HUES64 (cell line): Measurements from ENCODE around the gene FMO3.

Source experiments
- H3K27ac ChIP-seq: 2 replicates; pipeline ENCODE4 v1.7.0; 2013; ENCODE audit warnings: low read depth, low read length, inconsistent platforms
- H3K27me3 ChIP-seq: 2 replicates; pipeline ENCODE4 v1.6.1; 2013; ENCODE audit warnings: mild to moderate bottlenecking, low read length; ENCODE audit not compliant: insufficient read depth
- H3K36me3 ChIP-seq: 2 replicates; pipeline ENCODE4 v1.6.1; 2013; ENCODE audit warnings: mild to moderate bottlenecking, low read length; ENCODE audit not compliant: insufficient read depth
- H3K4me1 ChIP-seq: 2 replicates; pipeline ENCODE4 v1.6.1; 2013; ENCODE audit warnings: mild to moderate bottlenecking, low read length, moderate library complexity; ENCODE audit not compliant: insufficient read depth
- H3K4me3 ChIP-seq: 2 replicates; pipeline ENCODE4 v1.5.1; 2013; ENCODE audit warnings: mild to moderate bottlenecking, low read length, moderate library complexity
- H3K9ac ChIP-seq: 2 replicates; pipeline ENCODE4 v1.6.1; 2013; ENCODE audit warnings: mild to moderate bottlenecking, low read depth, low read length
- H3K9me3 ChIP-seq: 2 replicates; pipeline ENCODE4 v1.6.1; 2013; ENCODE audit warnings: low read depth, low read length; ENCODE audit not compliant: insufficient read depth
- WGBS: fragments of 150-250, 120-280 bp; methylation state at CpG from one replicate; pipeline ENCODE4 v1.1.7; 2013; ENCODE audit warnings: missing lambda C conversion rate; 5-methylcytosine and 5-hydroxymethylcytosine counted together

Gene FMO3

GRCh38 chr1:171084091-171084490, 6.6 kb upstream of the FMO3 start:
- Histone ChIP-seq H3K27me3 (no peaks in the 10 kb centered on the region), H3K4me3 (no peak overlapping the region), H3K36me3 (no peaks in the 10 kb centered on the region), H3K9me3 (no peaks in the 10 kb centered on the region), H3K27ac (no peak overlapping the region), H3K9ac (no peak overlapping the region), H3K4me1 (no peaks in the 10 kb centered on the region)

DNA sequence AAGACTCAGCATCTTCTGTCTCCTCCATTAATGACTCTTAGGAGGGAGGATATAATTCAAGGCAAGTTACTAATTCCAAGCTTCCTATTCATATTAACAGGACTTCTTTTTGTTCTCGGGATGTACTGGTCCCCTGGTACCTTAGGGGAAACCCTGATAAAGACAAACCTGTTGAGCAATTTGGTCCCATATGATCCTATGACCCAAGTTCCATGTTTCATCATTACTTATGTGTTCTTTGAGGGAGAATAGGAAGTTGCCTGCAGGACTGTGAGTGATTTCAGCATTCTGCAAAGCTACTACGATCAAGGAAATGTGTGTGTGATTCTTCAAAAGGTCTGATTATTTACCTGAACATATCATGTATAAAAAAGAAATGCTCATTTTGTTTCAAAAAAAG, 5.8 kb upstream of the FMO3 start:
- Histone ChIP-seq H3K36me3 (no peaks in the 10 kb centered on the region), H3K9me3 (no peaks in the 10 kb centered on the region), H3K27ac (no peak overlapping the region), H3K27me3 (no peaks in the 10 kb centered on the region), H3K4me1 (no peaks in the 10 kb centered on the region), H3K4me3 (no peak overlapping the region), H3K9ac (no peak overlapping the region)
- WGBS: 96% methylated on average over 2 of the region's 2 CpGs

- Histone ChIP-seq H3K27ac (no peak overlapping the region), H3K9me3 (no peaks in the 10 kb centered on the region), H3K27me3 (no peaks in the 10 kb centered on the region), H3K9ac (no peak overlapping the region), H3K4me1 (no peaks in the 10 kb centered on the region), H3K36me3 (no peaks in the 10 kb centered on the region), H3K4me3 (no peak overlapping the region)
Observed at GRCh38 chr1:171087896-171088295, 2.8 kb upstream of the FMO3 start.

DNA sequence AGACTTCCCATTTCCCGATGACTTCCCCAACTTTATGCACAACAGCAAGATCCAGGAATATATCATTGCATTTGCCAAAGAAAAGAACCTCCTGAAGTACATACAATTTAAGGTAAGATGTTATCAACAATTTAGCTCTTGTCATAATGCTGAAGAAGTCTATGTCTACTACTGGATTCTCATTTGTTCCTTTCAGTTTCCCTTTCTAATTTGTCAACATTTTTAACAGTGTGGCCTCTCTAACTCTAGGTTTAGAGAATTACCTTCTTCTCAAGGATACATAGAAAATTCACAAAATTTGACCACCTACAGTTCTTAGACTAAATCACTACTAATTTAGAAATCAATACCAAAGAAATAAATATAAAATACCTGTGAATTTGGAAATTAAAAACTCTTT, 13.2 kb downstream of the FMO3 start:
- H3K27ac ChIP-seq: no peak overlapping the region
- no peaks in the 10 kb centered on the region for H3K9me3 ChIP-seq
- no peaks in the 10 kb centered on the region for H3K36me3 ChIP-seq
- H3K27me3 ChIP-seq: no peaks in the 10 kb centered on the region
- no peak overlapping the region for H3K4me3 ChIP-seq
- no peaks in the 10 kb centered on the region for H3K4me1 ChIP-seq
- H3K9ac ChIP-seq: no peak overlapping the region
- 97% methylated on average over 1 of the region's 1 CpG for WGBS

DNA sequence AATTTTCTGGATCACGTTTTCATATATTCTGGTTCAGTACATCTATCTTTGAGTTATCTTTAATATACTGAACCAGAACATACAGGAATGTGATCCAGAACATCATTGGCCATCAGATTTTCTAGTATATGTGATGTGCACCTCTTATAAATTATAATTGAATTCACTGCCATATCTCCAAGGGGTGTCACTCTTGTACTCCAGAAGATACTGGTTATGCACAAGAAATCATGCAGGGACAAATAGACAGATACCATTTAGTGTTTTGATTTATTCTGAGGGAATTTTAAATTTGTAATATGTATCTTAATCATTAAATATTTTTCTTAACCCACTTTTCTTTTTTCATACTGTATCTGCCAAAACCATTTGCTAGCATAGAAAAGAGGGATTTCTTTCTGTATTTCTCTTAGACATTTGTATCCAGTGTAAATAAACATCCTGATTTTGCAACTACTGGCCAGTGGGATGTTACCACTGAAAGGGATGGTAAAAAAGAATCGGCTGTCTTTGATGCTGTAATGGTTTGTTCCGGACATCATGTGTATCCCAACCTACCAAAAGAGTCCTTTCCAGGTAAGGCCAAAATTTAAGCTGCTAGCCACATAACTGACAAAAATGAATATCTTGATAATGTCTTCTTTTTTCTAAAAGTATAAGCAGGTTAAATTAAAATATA, 16.7 kb downstream of the FMO3 start:
- Histone ChIP-seq H3K36me3 (no peaks in the 10 kb centered on the region), H3K27me3 (no peaks in the 10 kb centered on the region), H3K27ac (no peak overlapping the region), H3K4me3 (no peak overlapping the region), H3K9ac (no peak overlapping the region), H3K9me3 (no peaks in the 10 kb centered on the region), H3K4me1 (no peaks in the 10 kb centered on the region; the same call in 1 of the 2 replicates)
- WGBS: 100% methylated on average over 1 of the region's 3 CpGs

GRCh38 chr1:171107969-171108368, 17.3 kb downstream of the FMO3 start:
- 89% methylated on average over 7 of the region's 8 CpGs for WGBS
- H3K9ac ChIP-seq: no peak overlapping the region
- no peak overlapping the region for H3K27ac ChIP-seq
- H3K27me3 ChIP-seq: no peaks in the 10 kb centered on the region
- H3K36me3 ChIP-seq: no peaks in the 10 kb centered on the region
- H3K9me3 ChIP-seq: no peaks in the 10 kb centered on the region
- H3K4me1 ChIP-seq: no peaks in the 10 kb centered on the region; the same call in 1 of the 2 replicates
- no peak overlapping the region for H3K4me3 ChIP-seq

- 93% methylated on average over 7 of the region's 7 CpGs for WGBS
- Histone ChIP-seq H3K27me3 (no peaks in the 10 kb centered on the region), H3K36me3 (no peaks in the 10 kb centered on the region), H3K9me3 (no peaks in the 10 kb centered on the region), H3K4me1 (no peaks in the 10 kb centered on the region; the same call in 1 of the 2 replicates), H3K27ac (no peak overlapping the region), H3K4me3 (no peak overlapping the region), H3K9ac (no peak overlapping the region)
Observed at GRCh38 chr1:171109966-171110365, 19.3 kb downstream of the FMO3 start.

DNA sequence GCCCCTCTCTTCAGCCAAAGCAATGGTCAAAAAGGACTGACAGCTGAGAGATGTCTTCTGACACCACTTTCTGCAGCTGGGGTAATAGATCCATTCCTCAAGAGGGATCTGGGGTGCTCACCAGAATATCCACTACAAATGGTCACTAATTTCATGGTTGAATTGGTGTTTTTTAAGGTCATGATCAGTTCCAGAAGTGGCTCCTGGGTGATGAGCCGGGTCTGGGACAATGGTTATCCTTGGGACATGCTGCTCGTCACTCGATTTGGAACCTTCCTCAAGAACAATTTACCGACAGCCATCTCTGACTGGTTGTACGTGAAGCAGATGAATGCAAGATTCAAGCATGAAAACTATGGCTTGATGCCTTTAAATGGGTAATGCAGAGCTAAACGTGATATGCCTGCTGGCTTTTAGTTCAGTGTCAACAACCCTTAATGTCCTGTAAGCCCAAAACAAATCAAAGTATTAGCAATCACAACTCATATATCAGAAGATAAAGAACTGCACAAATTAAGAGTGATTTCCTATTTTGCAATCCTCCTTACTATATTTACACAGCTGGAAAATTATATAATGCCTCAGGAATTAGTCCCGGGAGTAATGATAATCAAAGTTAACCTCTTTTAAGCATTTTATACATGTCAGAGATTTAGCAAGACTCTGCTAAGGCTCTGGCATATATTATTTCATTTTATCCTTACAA, 20.1 kb downstream of the FMO3 start:
- H3K36me3 ChIP-seq: no peaks in the 10 kb centered on the region
- no peak overlapping the region for H3K9ac ChIP-seq
- WGBS: 97% methylated on average over 7 of the region's 7 CpGs
- H3K27ac ChIP-seq: no peak overlapping the region
- no peaks in the 10 kb centered on the region; the same call in 1 of the 2 replicates for H3K4me1 ChIP-seq
- H3K27me3 ChIP-seq: no peaks in the 10 kb centered on the region
- no peaks in the 10 kb centered on the region for H3K9me3 ChIP-seq
- H3K4me3 ChIP-seq: no peak overlapping the region

DNA sequence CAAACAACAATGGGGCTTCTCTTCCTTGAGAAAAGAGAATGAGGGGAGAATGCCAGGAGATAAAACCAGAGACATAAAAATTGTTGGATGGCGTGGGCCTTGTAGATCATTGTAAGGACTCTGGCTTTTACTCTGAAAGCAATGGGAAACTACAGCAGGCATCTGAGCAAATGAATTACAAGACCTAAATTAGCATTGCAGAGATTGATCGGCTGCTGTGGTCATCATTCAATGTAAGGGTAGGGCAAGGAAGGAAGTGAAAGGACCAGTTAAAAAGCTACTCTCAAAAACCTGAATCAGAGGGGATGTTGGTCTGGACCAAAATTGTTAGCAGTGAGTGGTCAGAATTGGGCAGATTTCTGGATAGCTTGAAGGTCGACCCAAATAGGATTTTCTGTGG, 21.4 kb downstream of the FMO3 start:
- WGBS: 87% methylated on average over 3 of the region's 3 CpGs
- no peak overlapping the region for H3K27ac ChIP-seq
- H3K4me1 ChIP-seq: no peaks in the 10 kb centered on the region; the same call in 1 of the 2 replicates
- H3K9me3 ChIP-seq: no peaks in the 10 kb centered on the region
- no peak overlapping the region for H3K4me3 ChIP-seq
- H3K27me3 ChIP-seq: no peaks in the 10 kb centered on the region
- no peaks in the 10 kb centered on the region for H3K36me3 ChIP-seq
- H3K9ac ChIP-seq: no peak overlapping the region

DNA sequence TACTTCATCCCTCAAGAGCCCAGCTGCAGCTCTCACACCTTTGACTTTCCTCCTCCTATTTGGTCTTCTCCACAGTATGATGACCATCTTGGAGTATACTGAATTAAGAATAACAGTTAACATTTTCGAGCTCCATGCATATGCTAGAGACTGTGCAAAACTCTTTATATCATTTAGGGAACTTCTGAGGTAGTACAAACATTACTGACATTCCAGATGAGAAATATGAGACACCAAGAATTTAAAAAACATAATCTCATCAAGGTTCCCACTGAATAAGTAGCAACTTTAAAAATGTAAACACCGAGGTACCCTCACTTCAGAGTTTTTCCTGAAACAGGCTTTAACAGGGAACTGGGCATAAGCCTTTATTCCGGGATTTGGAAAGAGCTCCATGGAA, 22.7 kb downstream of the FMO3 start:
- Histone ChIP-seq H3K36me3 (no peaks in the 10 kb centered on the region), H3K4me3 (no peak overlapping the region), H3K27me3 (no peaks in the 10 kb centered on the region), H3K9me3 (no peaks in the 10 kb centered on the region), H3K9ac (no peak overlapping the region), H3K4me1 (no peaks in the 10 kb centered on the region; the same call in 1 of the 2 replicates), H3K27ac (no peak overlapping the region)
- WGBS: 95% methylated on average over 3 of the region's 3 CpGs

DNA sequence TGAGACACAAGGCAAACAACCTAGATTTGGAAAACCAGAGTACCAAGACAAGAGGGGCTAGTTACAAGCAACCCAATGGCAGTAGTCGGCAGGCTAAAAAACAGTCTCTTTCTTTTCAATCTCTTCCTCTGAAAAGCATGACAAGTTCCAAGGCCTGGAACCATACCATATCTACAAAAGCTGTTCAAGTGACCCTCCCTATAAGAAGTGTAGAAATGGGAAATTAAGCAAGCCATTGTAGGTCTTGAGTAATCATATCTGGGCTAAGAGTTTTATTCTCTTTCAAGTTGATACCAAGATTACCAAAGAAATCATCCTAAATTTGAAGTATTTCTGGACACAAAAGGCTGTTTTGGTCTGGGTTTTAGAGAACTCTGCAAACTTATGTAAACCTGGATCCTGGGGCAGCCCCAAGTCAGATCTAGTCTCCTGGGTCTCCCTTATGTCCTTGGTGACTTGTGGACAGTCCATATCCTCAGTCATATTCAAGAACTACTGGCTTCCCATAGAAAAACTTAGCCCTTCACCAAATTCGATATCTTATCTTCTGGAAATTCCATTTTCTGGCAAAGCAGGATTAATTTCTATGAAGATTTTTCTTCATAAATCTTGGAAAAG, 24.7 kb downstream of the FMO3 start:
- no peak overlapping the region for H3K27ac ChIP-seq
- H3K9ac ChIP-seq: no peak overlapping the region
- H3K27me3 ChIP-seq: no peaks in the 10 kb centered on the region
- 83% methylated on average over 2 of the region's 2 CpGs for WGBS
- no peaks in the 10 kb centered on the region for H3K9me3 ChIP-seq
- no peak overlapping the region for H3K4me3 ChIP-seq
- H3K4me1 ChIP-seq: no peaks in the 10 kb centered on the region; the same call in 1 of the 2 replicates
- H3K36me3 ChIP-seq: no peaks in the 10 kb centered on the region
